ENCODE measurements around the gene NUAK1. TPM values are rescaled to one million over a fixed set of nuclear protein-coding genes. Genes with fewer than 3 reads are reported as not detected.
A peak's percentile ranks its signal among the peaks of the same experiment; 100 is the strongest.

NUAK1 gene
- total RNA-seq, 1 experiment from 2014 or later: 7.4 TPM

- CTCF ChIA-PET: no interaction called here
- BruUV-seq (replicated peaks): no TSS peak
- Histone ChIP-seq H3K9ac (ENCODE audit: low read length) (no peak overlapping the region), H3K79me2 (ENCODE audit: insufficient read depth, low read length) (no peaks in the 10 kb centered on the region), H4K20me1 (ENCODE audit: insufficient read depth) (no peaks in the 10 kb centered on the region), H2AFZ (ENCODE audit: low read depth, low read length, poor library complexity, severe bottlenecking) (no peak overlapping the region), H3K9me3 (ENCODE audit: control insufficient read depth in 1 of 2, insufficient read depth in 1 of 2, low read depth in 1 of 2, low read length in 2 of 2) (no peaks in the 10 kb centered on the region), H3K27ac (ENCODE audit: low read depth, low read length) (no peak overlapping the region), H3K4me1 (ENCODE audit: control insufficient read depth in 1 of 2, insufficient read depth in 2 of 2, low read length in 2 of 2) (peaks cover 16 to 18% of the 10 kb centered on the region in 2 experiments), H3K36me3 (ENCODE audit: control insufficient read depth in 1 of 2, insufficient read depth in 2 of 2, low read length in 2 of 2) (no peaks in the 10 kb centered on the region), H3K4me2 (ENCODE audit: low read length) (no peak overlapping the region), H3K4me3 (replicated peaks in 1 of 2; ENCODE audit: low read depth in 1 of 2, low read length in 2 of 2) (no peak overlapping the region), H3K27me3 (ENCODE audit: insufficient read depth, low read length) (no peaks in the 10 kb centered on the region), H3K9me2 (ENCODE audit: insufficient read depth) (no peaks in the 10 kb centered on the region)
- RAD21 ChIA-PET (ENCODE audit: low non-redundant PET in 1 of 2, low total read pairs in 2 of 2, uncharacterized antibody in 2 of 2, unreplicated experiment in 2 of 2): no interaction called here
- TF ChIP-seq SRF (IDR thresholded peaks at IDR 0.05; ENCODE audit: low read depth): no peak
- no peak for TF ChIP-seq EZH2 (IDR thresholded peaks at IDR 0.05)
- TF ChIP-seq POLR2AphosphoS5 (IDR thresholded peaks at IDR 0.05; ENCODE audit: low read depth, low read length): no peak
- TF ChIP-seq SP1 (IDR thresholded peaks at IDR 0.05; ENCODE audit: low read depth): no peak
- TF ChIP-seq ELF1 (IDR thresholded peaks at IDR 0.05; ENCODE audit: borderline replicate concordance, low read depth): no peak
- TF ChIP-seq ZFX (IDR thresholded peaks at IDR 0.05): no peak
- no peak for TF ChIP-seq ZNF274 (IDR thresholded peaks at IDR 0.05; ENCODE audit: low read depth, low read length)
- no peak for TF ChIP-seq CBX3 (IDR thresholded peaks at IDR 0.05; ENCODE audit: low read depth)
- TF ChIP-seq TCF7L2 (IDR thresholded peaks at IDR 0.05; ENCODE audit: borderline replicate concordance, extremely low read depth, insufficient read depth, insufficient read length): no peak
- TF ChIP-seq EZH2phosphoT487 (IDR thresholded peaks at IDR 0.05; ENCODE audit: borderline replicate concordance): no peak
- no peak for DNase-seq (ENCODE audit: low read depth, low spot score)
- ATAC-seq: no peak
- intact Hi-C loops (cut with micrococcal nuclease): no loop called here
- POLR2A ChIA-PET: no interaction called here
Observed at GRCh38 chr12:106085213-106085612, 53.5 kb downstream of the NUAK1 start.

GRCh38 chr12:106084759-106085158 lies 54.0 kb downstream of the NUAK1 start:
- CTCF ChIA-PET: no interaction called here
- POLR2A ChIA-PET: no interaction called here
- H3K27me3 ChIP-seq (ENCODE audit: insufficient read depth, low read length): no peaks in the 10 kb centered on the region
- H3K9me2 ChIP-seq (ENCODE audit: insufficient read depth): no peaks in the 10 kb centered on the region
- intact Hi-C loops (cut with micrococcal nuclease): no loop called here
- DNase-seq (ENCODE audit: low read depth, low spot score) (no peak), ATAC-seq (no peak)
- H4K20me1 ChIP-seq (ENCODE audit: insufficient read depth): no peaks in the 10 kb centered on the region
- no peak overlapping the region for H3K27ac ChIP-seq (ENCODE audit: low read depth, low read length)
- H3K4me1 ChIP-seq (ENCODE audit: control insufficient read depth in 1 of 2, insufficient read depth in 2 of 2, low read length in 2 of 2): peaks cover 16 to 18% of the 10 kb centered on the region in 2 experiments
- peak overlapping the region; percentile 65 for H3K4me2 ChIP-seq (ENCODE audit: low read length)
- H3K9ac ChIP-seq (ENCODE audit: low read length): no peak overlapping the region
- BruUV-seq (replicated peaks): no TSS peak
- H3K79me2 ChIP-seq (ENCODE audit: insufficient read depth, low read length): no peaks in the 10 kb centered on the region
- H2AFZ ChIP-seq (ENCODE audit: low read depth, low read length, poor library complexity, severe bottlenecking): no peak overlapping the region
- H3K4me3 ChIP-seq (replicated peaks in 1 of 2; ENCODE audit: low read depth in 1 of 2, low read length in 2 of 2): no peak overlapping the region
- TF ChIP-seq EGR1 (IDR thresholded peaks at IDR 0.05; ENCODE audit: low read depth) (no peak), CBX3 (IDR thresholded peaks at IDR 0.05; ENCODE audit: low read depth) (no peak), FOSL1 (IDR thresholded peaks at IDR 0.05; ENCODE audit: low read depth) (no peak), POLR2A (IDR thresholded peaks at IDR 0.05; ENCODE audit: borderline replicate concordance, extremely low read depth, insufficient read depth, insufficient read length) (no peak)
- H3K9me3 ChIP-seq (ENCODE audit: control insufficient read depth in 1 of 2, insufficient read depth in 1 of 2, low read depth in 1 of 2, low read length in 2 of 2): no peaks in the 10 kb centered on the region
- no peaks in the 10 kb centered on the region for H3K36me3 ChIP-seq (ENCODE audit: control insufficient read depth in 1 of 2, insufficient read depth in 2 of 2, low read length in 2 of 2)
- RAD21 ChIA-PET (ENCODE audit: low non-redundant PET in 1 of 2, low total read pairs in 2 of 2, uncharacterized antibody in 2 of 2, unreplicated experiment in 2 of 2): no interaction called here

Measured in HCT116 (cell line).